ENCODE measurements around the gene DOP1A. TPM values are rescaled to one million over a fixed set of nuclear protein-coding genes. Genes with fewer than 3 reads are reported as not detected.

Gene DOP1A
- total and polyA plus RNA-seq, 7 experiments from 2014 or later, result 5.9 to 33.9 (median 25.0) TPM

DNA sequence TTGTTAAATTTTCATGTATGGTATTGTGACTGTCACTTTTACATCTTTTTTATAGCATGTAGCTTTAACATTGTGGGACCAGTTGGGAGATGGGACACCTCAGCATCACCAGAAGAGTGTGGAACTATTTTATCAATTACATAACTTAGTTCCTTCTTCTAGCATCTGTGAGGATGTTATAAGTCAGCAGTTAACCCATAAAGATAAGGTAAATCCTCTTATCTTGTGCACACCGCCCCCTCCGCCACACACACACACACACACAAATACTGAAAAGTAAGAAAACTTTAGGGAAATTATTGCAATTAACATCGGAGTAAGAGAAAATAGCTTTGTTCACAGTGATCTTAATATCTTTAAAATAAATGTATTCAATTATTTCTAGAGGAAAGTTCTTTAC, 64.7 kb downstream of the DOP1A start:
- ChIA-PET POLR2A (no interaction called here), CTCF (no interaction called here)
- Mint-ChIP-seq H3K9me3 (no peaks in the 10 kb centered on the region), H3K36me3 (peaks cover 8 to 43% (median 15%) of the 10 kb centered on the region in 5 donors), H3K27ac (peak overlapping the region in 1 of 9 donors; percentile 34), H3K4me3 (no peak overlapping the region), H3K27me3 (no peaks in the 10 kb centered on the region), H3K4me1 (no peaks in the 10 kb centered on the region)
- Histone ChIP-seq H3K36me3 (ENCODE audit: control insufficient read depth in 2 of 3, insufficient read depth in 3 of 3, low read length in 3 of 3) (peaks cover 0 to 55% (median 8%) of the 10 kb centered on the region in 3 experiments), H3K4me1 (ENCODE audit: control insufficient read depth in 2 of 2, insufficient read depth in 2 of 2, low read length in 2 of 2) (no peaks in the 10 kb centered on the region), H3K27me3 (ENCODE audit: control insufficient read depth in 2 of 2, insufficient read depth in 2 of 2, low read length in 2 of 2) (no peaks in the 10 kb centered on the region), H3K9me3 (ENCODE audit: control insufficient read depth in 2 of 3, low read length in 3 of 3) (no peaks in the 10 kb centered on the region), H3K27ac (ENCODE audit: low read depth, low read length) (no peak overlapping the region), H3K4me3 (ENCODE audit: low read length) (no peak overlapping the region)
- intact Hi-C loops (cut with micrococcal nuclease), result no loop called here
- no peak for ATAC-seq
- no peak for DNase-seq

DNA sequence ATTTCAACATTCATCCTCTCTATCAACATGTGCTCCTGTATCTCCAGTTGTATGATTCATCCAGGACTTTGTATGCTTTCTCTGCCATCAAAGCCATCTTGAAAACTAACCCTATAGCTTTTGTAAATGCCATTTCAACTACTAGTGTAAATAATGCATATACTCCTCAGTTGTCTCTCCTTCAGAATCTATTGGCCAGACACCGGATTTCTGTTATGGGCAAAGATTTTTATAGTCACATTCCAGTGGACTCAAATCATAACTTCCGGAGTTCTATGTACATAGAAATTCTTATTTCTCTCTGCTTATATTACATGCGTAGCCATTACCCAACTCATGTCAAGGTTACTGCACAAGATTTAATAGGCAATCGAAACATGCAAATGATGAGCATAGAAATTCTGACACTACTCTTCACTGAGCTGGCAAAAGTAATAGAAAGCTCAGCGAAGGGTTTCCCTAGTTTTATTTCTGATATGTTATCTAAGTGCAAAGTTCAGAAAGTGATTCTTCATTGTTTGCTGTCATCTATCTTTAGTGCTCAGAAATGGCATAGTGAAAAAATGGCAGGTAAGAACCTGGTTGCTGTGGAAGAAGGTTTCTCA, 70.7 kb downstream of the DOP1A start:
- Mint-ChIP-seq H3K27ac (no peak overlapping the region), H3K36me3 (peaks cover 10 to 48% (median 20%) of the 10 kb centered on the region in 5 donors), H3K4me1 (no peaks in the 10 kb centered on the region), H3K9me3 (no peaks in the 10 kb centered on the region), H3K4me3 (no peak overlapping the region), H3K27me3 (no peaks in the 10 kb centered on the region)
- ChIA-PET POLR2A (no interaction called here), CTCF (interaction anchor here (0.6 kb wide), 1 partner anchor 8 kb away, joined by 3 read pairs; no protein-coding TSS in a partner anchor)
- DNase-seq (no peak), ATAC-seq (no peak)
- peaks cover 0 to 31% (median 0%) of the 10 kb centered on the region in 3 experiments for H3K36me3 ChIP-seq (ENCODE audit: control insufficient read depth in 2 of 3, insufficient read depth in 3 of 3, low read length in 3 of 3)
- H3K4me3 ChIP-seq (ENCODE audit: low read length), result no peak overlapping the region
- intact Hi-C loops (cut with micrococcal nuclease), result no loop called here
- H3K27me3 ChIP-seq (ENCODE audit: control insufficient read depth in 2 of 2, insufficient read depth in 2 of 2, low read length in 2 of 2), result no peaks in the 10 kb centered on the region
- H3K4me1 ChIP-seq (ENCODE audit: control insufficient read depth in 2 of 2, insufficient read depth in 2 of 2, low read length in 2 of 2), result no peaks in the 10 kb centered on the region
- H3K27ac ChIP-seq (ENCODE audit: low read depth, low read length), result no peak overlapping the region
- H3K9me3 ChIP-seq (ENCODE audit: control insufficient read depth in 2 of 3, low read length in 3 of 3), result no peaks in the 10 kb centered on the region

DNA sequence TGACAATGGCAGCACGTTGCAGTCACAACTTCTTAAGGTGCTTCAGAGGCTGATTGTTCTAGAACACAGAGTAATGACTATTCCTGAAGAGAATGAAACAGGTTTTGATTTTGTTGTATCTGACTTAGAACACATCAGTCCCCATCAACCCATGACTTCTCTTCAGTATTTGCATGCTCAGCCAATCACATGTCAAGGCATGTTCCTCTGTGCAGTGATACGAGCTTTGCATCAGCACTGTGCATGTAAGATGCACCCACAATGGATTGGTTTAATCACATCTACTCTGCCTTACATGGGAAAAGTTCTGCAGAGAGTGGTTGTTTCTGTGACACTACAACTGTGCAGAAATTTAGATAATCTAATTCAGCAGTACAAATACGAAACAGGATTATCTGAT, 71.3 kb downstream of the DOP1A start:
- H3K4me3 ChIP-seq (ENCODE audit: low read length), result no peak overlapping the region
- Mint-ChIP-seq H3K4me3 (no peak overlapping the region), H3K27me3 (no peaks in the 10 kb centered on the region), H3K9me3 (no peaks in the 10 kb centered on the region), H3K36me3 (peaks cover 13 to 53% (median 23%) of the 10 kb centered on the region in 5 donors), H3K4me1 (no peaks in the 10 kb centered on the region), H3K27ac (no peak overlapping the region)
- H3K9me3 ChIP-seq (ENCODE audit: control insufficient read depth in 2 of 3, low read length in 3 of 3), result no peaks in the 10 kb centered on the region
- CTCF ChIA-PET, result interaction anchor here (0.5 to 0.6 kb wide), 2 partner anchors 8 to 56 kb away, joined by 3 read pairs; no protein-coding TSS in a partner anchor
- H3K27me3 ChIP-seq (ENCODE audit: control insufficient read depth in 2 of 2, insufficient read depth in 2 of 2, low read length in 2 of 2), result no peaks in the 10 kb centered on the region
- POLR2A ChIA-PET, result no interaction called here
- DNase-seq (no peak), ATAC-seq (no peak)
- H3K27ac ChIP-seq (ENCODE audit: low read depth, low read length), result no peak overlapping the region
- intact Hi-C loops (cut with micrococcal nuclease), result no loop called here
- no peaks in the 10 kb centered on the region for H3K4me1 ChIP-seq (ENCODE audit: control insufficient read depth in 2 of 2, insufficient read depth in 2 of 2, low read length in 2 of 2)
- peaks cover 0 to 33% (median 0%) of the 10 kb centered on the region in 3 experiments for H3K36me3 ChIP-seq (ENCODE audit: control insufficient read depth in 2 of 3, insufficient read depth in 3 of 3, low read length in 3 of 3)

DNA sequence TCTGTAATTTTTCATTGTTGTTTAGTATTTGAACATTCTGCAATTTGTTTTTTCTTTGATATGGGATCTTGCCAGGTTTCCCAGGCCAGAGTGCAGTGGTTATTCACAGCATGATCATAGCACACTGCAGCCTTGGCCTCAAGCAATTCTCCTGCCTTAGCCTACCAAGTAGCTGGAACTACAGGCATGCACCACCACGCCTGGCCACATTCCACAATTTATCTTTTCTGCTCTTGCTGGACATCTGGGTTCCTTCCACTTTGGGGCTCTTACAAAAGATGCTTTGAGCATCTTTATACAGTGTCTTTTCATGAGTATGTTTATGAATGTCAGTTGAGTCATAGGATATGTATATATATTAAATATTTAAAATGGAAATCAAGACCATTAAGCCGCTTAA, 83.6 kb downstream of the DOP1A start:
- Mint-ChIP-seq H3K27ac (peak overlapping the region in 2 of 9 donors; percentile 8 to 14), H3K36me3 (peaks cover 5 to 49% (median 7%) of the 10 kb centered on the region in 5 donors), H3K4me1 (peaks cover 0 to 8% (median 0%) of the 10 kb centered on the region in 7 donors), H3K4me3 (no peak overlapping the region), H3K9me3 (no peaks in the 10 kb centered on the region), H3K27me3 (no peaks in the 10 kb centered on the region)
- H3K4me3 ChIP-seq (ENCODE audit: low read length), result no peak overlapping the region
- peaks cover 6 to 48% (median 7%) of the 10 kb centered on the region in 3 experiments for H3K36me3 ChIP-seq (ENCODE audit: control insufficient read depth in 2 of 3, insufficient read depth in 3 of 3, low read length in 3 of 3)
- no peaks in the 10 kb centered on the region for H3K4me1 ChIP-seq (ENCODE audit: control insufficient read depth in 2 of 2, insufficient read depth in 2 of 2, low read length in 2 of 2)
- H3K9me3 ChIP-seq (ENCODE audit: control insufficient read depth in 2 of 3, low read length in 3 of 3), result no peaks in the 10 kb centered on the region
- H3K27me3 ChIP-seq (ENCODE audit: control insufficient read depth in 2 of 2, insufficient read depth in 2 of 2, low read length in 2 of 2), result no peaks in the 10 kb centered on the region
- ATAC-seq (no peak), DNase-seq (no peak)
- H3K27ac ChIP-seq (ENCODE audit: low read depth, low read length), result no peak overlapping the region
- POLR2A ChIA-PET, result interaction anchor here (0.6 kb wide), 1 partner anchor 14 kb away, joined by 3 read pairs; no protein-coding TSS in a partner anchor
- CTCF ChIA-PET, result no interaction called here
- intact Hi-C loops (cut with micrococcal nuclease), result no loop called here

DNA sequence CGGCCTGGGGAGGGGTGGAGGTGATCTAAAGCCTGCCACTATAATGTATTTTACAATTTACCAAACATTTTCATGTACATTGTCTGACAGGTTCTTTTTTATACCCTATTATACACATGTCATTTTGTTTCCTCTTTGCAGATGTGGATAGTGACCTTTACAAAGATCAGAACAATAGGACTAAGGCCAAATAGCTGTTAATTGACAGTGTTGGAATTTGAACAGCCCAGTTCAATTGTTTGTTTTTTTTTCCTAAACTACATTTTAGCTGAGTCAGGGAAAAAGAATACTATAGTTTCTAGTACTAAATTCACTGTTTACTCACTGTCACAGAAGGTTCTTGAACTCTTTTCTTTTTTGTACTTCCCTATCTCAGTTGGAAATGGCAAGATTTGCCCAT, 85.4 kb downstream of the DOP1A start:
- ChIA-PET CTCF (interaction anchor here (0.9 kb wide), 1 partner anchor 86 kb away, joined by 3 read pairs; no protein-coding TSS in a partner anchor), POLR2A (no interaction called here)
- Mint-ChIP-seq H3K36me3 (peaks cover 7 to 56% (median 7%) of the 10 kb centered on the region in 5 donors), H3K9me3 (no peaks in the 10 kb centered on the region), H3K27ac (no peak overlapping the region), H3K27me3 (no peaks in the 10 kb centered on the region), H3K4me1 (peaks cover 0 to 8% (median 0%) of the 10 kb centered on the region in 7 donors), H3K4me3 (no peak overlapping the region)
- Histone ChIP-seq H3K9me3 (ENCODE audit: control insufficient read depth in 2 of 3, low read length in 3 of 3) (no peaks in the 10 kb centered on the region), H3K4me1 (ENCODE audit: control insufficient read depth in 2 of 2, insufficient read depth in 2 of 2, low read length in 2 of 2) (no peaks in the 10 kb centered on the region), H3K27me3 (ENCODE audit: control insufficient read depth in 2 of 2, insufficient read depth in 2 of 2, low read length in 2 of 2) (no peaks in the 10 kb centered on the region), H3K27ac (ENCODE audit: low read depth, low read length) (no peak overlapping the region), H3K36me3 (ENCODE audit: control insufficient read depth in 2 of 3, insufficient read depth in 3 of 3, low read length in 3 of 3) (peaks cover 6 to 56% (median 7%) of the 10 kb centered on the region in 3 experiments), H3K4me3 (ENCODE audit: low read length) (no peak overlapping the region)
- no peak for DNase-seq
- no peak for ATAC-seq
- intact Hi-C loops (cut with micrococcal nuclease), result no loop called here

DNA sequence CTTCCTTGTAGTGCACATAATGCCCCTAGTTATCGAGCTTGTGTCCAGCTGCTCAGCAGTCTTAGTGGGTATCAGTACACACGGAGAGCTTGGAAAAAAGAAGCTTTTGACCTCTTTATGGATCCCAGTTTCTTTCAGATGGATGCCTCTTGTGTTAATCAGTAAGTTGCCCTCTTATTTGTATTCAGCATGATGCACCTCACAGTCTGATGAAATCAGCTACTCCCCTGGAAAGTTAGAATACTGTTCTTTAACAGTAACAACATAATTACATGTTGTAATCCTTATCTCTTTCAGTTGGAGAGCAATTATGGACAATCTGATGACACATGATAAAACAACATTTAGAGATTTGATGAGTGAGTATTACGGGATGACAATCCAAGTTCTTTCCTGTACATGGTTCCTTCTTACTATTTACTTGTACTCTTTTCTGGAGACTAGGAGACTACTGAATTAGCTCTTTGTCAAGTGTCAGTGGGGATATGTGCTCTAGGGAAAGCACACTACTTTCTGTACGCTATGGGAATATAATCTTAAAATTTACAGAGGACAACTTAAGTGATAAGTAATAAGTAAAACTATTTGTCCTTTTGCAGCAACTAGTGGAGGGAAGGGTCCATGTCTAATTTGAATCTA, 86.5 kb downstream of the DOP1A start:
- no peak for DNase-seq
- no peak for ATAC-seq
- POLR2A ChIA-PET, result interaction anchor here (0.6 kb wide), 1 partner anchor 13 kb away, joined by 4 read pairs; no protein-coding TSS in a partner anchor
- peaks cover 6 to 52% (median 7%) of the 10 kb centered on the region in 5 donors for H3K36me3 Mint-ChIP-seq
- Histone ChIP-seq H3K4me1 (ENCODE audit: control insufficient read depth in 2 of 2, insufficient read depth in 2 of 2, low read length in 2 of 2) (no peaks in the 10 kb centered on the region), H3K4me3 (ENCODE audit: low read length) (no peak overlapping the region), H3K36me3 (ENCODE audit: control insufficient read depth in 2 of 3, insufficient read depth in 3 of 3, low read length in 3 of 3) (peaks cover 6 to 56% (median 7%) of the 10 kb centered on the region in 3 experiments), H3K27me3 (ENCODE audit: control insufficient read depth in 2 of 2, insufficient read depth in 2 of 2, low read length in 2 of 2) (no peaks in the 10 kb centered on the region), H3K27ac (ENCODE audit: low read depth, low read length) (no peak overlapping the region), H3K9me3 (ENCODE audit: control insufficient read depth in 2 of 3, low read length in 3 of 3) (no peaks in the 10 kb centered on the region)
- peaks cover 0 to 8% (median 0%) of the 10 kb centered on the region in 7 donors for H3K4me1 Mint-ChIP-seq
- intact Hi-C loops (cut with micrococcal nuclease), result no loop called here
- peak overlapping the region in 1 of 9 donors; percentile 9 for H3K27ac Mint-ChIP-seq
- no peaks in the 10 kb centered on the region for H3K9me3 Mint-ChIP-seq
- CTCF ChIA-PET, result no interaction called here
- no peaks in the 10 kb centered on the region for H3K27me3 Mint-ChIP-seq
- no peak overlapping the region for H3K4me3 Mint-ChIP-seq

Measured in naive thymus-derived CD4-positive, alpha-beta T cell (primary cell).